Left lobe of liver (tissue), 2 donors: ENCODE data around the gene DCLRE1C. TPM values are rescaled to one million over a fixed set of nuclear protein-coding genes. Genes with fewer than 3 reads are reported as not detected.
"Not testable (repeated sequence)": the region's sequence is repeated elsewhere in the genome, so short reads cannot be mapped to it uniquely, and the experiment has no call there.

Experiments used
- ATAC-seq: fragments of 200-7000 bp; cut with Tn5 transposase; one replicate; pipeline ENCODE4 v1.9.1; 2020; ENCODE audit warnings: mild to moderate bottlenecking, moderate library complexity
- DNase-seq: peaks from one replicate; pipeline ENCODE4 v3.0.0-alpha.2; 2020; ENCODE audit warnings: low spot score
- total RNA-seq: library from RNA; stranded (reverse); gene quantifications from one replicate; pipeline ENCODE4 v1.2.1, GENCODE V29; 2021
- donor health status: DM: no; HTN: no; CAD: no; lungs with moderate emphysema.
- donor health status: DM: no; HTN: yes; CAD: no.

The DCLRE1C gene
- total RNA-seq, 1 donor from 2014 or later: 1.7 TPM

GRCh38 chr10:14947268-14947667 is 6.6 kb downstream of the DCLRE1C start:
- DNase-seq (no peak), ATAC-seq (no peak)

GRCh38 chr10:14945108-14945507 is 8.8 kb downstream of the DCLRE1C start:
- no peak for DNase-seq
- no peak for ATAC-seq

GRCh38 chr10:14942950-14943338 is 11.0 kb downstream of the DCLRE1C start:
- DNase-seq: not testable (repeated sequence)
- peak; percentile 68 for ATAC-seq

- ATAC-seq: peak; percentile 87
These were observed 11.5 kb downstream of the DCLRE1C start for GRCh38 chr10:14942147-14942949.

GRCh38 chr10:14938971-14939370 is 14.9 kb downstream of the DCLRE1C start:
- DNase-seq: not testable (repeated sequence)

More at GRCh38 chr10:14942147-14942949, 11.5 kb downstream of the DCLRE1C start:
- not testable (repeated sequence) for DNase-seq

GRCh38 chr10:14936584-14936983 is 17.3 kb downstream of the DCLRE1C start:
- DNase-seq (no peak), ATAC-seq (no peak)

More at GRCh38 chr10:14938971-14939370, 14.9 kb downstream of the DCLRE1C start:
- ATAC-seq: not testable (repeated sequence)

DNA sequence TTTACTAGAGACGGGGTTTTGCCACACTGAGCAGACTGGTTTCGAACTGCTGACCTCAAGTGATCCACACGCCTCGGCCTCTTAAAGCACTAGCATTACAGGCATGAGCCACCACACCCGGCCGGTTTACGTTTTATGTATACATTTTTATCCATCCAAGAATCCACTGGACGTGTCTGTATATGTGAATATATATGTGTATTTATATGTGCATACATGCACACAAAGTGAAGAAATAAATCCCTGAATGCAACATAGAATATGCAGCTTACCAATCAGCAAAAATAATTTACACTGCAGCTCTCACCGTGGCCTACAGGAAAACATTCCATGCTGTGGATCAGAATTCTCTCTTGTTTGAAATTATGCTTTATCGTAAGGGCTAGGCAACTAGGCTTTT is 23.3 kb downstream of the DCLRE1C start:
- ATAC-seq (no peak), DNase-seq (no peak)

DNA sequence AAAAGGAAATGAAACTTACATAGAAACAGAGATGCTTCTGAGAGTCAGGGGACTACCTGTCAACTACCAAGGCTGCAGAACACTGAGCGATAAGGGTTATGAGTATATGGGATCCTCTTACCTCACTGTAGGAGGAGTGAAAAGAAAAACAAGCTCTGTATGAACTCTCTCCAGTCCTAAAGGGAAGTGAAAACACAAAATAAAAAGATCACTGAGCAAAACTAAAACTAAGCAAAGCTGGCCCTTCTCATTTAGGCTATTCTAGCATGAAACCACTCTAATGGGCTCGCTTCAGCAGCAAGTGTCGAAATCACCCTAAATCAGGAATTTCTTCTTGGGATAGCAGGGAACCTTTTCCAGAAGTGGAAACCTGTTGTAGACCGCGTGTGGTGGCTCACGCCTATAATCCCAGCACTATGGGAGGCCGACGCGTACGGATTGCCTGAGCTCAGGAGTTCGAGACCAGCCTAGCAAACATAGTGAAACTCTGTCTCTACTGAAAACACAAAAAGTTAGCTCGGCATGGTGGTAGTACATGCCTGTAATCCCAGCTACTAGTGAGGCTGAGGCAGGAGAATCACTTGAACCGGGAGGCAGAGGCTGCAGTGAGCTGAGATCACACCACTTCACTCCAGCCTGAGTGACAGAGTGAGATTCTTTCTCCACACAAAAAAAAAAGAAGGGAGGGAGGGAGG is 27.0 kb downstream of the DCLRE1C start:
- ATAC-seq: no peak
- no peak for DNase-seq

- DNase-seq (no peak), ATAC-seq (peak; percentile 78)
These were observed 27.8 kb downstream of the DCLRE1C start for GRCh38 chr10:14926061-14926470.

DNA sequence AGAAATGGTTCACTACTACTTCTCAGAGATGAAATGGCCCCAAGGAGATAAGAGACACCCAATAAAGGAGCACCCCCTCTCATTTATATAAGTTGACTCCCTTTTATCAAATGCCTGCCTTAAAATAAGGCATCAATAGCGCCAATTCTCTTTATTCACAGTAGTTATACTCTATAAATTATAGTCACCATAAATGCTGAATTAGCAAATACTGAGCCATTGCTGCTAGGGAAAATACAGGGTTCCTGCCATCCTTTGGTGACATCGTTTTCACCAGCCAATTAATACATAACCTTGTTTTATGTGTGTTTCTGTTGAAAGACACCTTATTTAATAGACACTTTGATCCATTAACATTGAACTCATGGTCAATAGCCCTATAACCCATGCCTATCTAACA is 28.6 kb downstream of the DCLRE1C start:
- ATAC-seq: no peak
- DNase-seq: no peak

- DNase-seq (no peak), ATAC-seq (no peak)
These were observed 29.9 kb downstream of the DCLRE1C start for GRCh38 chr10:14924013-14924412.

DNA sequence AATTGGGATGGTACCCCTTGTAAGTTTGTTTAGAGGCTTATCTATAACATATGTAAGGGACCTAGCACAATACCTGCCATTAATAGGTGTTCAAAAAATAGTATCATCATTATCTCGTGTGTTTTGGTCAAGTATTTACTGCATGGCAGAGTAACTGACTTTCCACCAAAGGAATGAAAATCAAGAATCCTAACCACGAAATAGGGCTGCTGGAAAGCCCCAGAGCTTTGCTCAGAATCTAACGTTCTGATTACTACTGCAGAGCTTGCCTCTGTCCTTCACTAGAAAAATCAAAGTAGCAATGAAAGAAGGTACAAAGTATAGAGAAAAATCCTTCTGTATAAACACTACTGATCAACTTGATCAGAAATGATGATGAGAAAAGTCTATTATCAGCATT is 34.9 kb downstream of the DCLRE1C start:
- DNase-seq (no peak), ATAC-seq (no peak)

GRCh38 chr10:14917827-14918226 is 36.1 kb downstream of the DCLRE1C start:
- ATAC-seq (no peak), DNase-seq (no peak)

DNA sequence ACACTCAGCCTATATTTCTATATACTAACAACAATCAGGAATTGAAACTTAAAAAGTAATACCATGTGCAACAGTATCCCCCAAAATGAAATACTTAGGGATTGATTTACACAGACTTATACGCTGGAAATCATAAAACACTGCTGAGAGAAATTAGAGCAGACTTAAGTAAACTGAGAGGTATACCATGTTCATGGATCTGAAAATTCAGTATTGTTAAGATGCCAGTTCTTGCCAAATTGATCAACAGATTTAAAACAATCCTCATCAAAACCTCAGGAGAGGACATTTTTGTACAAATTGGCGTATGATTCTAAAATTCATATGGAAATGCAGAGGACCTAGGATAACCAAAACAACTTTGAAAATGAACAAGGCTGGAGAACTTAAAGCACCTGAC is 37.3 kb downstream of the DCLRE1C start:
- ATAC-seq: no peak
- no peak for DNase-seq

DNA sequence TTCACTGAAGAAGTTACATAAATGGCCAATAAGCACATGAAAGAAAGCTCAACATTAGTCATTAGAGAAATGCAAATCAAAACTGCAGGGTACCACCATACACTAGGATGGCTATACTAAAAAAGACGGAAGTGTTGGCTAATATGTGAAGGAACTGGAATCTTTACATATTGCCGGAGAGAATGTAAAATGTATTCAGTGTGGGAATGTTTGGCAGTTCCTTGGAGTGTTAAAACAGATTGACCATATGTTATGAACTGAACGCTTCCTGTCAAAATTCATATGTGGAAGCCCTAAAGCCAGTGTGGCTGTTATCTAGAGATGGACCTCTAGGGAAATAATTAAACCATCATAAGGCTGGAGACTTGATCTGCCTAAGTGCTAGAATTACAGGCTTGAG is 42.1 kb downstream of the DCLRE1C start:
- no peak for ATAC-seq
- DNase-seq: no peak

- ATAC-seq (no peak), DNase-seq (no peak)
These were observed 42.9 kb downstream of the DCLRE1C start for GRCh38 chr10:14910953-14911352.

DNA sequence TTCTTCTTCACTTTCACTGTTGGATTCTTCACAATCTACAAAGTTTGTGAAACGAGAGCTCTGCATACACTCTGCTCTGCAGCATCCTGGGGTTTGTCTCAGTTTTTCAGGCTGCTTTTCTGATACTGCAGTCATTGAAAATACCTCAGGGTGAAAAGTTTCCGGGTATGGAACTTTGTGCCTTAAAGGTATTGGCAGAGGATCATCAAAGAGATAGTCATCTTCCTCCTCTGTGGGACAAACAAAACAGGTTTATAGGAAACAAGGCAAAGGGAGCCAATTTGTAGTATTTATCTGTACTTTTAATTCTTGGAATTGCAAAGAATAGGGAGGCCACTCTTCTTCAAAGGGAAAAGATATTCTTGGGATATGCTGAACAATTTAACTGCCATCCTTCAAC is 44.8 kb downstream of the DCLRE1C start:
- no peak for ATAC-seq
- DNase-seq: no peak

- not testable (repeated sequence) for DNase-seq, ATAC-seq
These were observed 46.3 kb downstream of the DCLRE1C start for GRCh38 chr10:14907591-14907990.

- DNase-seq: no peak
- ATAC-seq: no peak
These were observed 47.1 kb downstream of the DCLRE1C start for GRCh38 chr10:14906765-14907164.

DNA sequence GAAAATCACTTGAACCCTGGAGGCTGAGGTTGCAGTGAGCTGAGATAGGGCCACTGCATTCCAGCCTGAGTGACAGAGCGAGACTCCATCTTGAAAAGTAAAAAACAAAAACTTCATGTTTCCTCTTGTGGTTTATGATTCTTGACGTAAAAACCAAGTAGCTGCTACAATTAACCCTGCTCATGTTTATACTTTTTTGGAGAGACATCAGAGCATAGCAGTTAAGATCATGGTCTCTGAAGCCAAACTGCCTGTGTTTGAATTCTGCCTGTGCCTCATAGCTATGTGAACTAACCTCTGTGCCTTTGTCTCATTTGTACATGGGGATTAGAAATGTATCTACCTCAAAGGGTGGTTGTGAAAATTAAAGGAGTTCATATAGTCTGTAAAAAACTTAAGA is 48.0 kb downstream of the DCLRE1C start:
- DNase-seq (no peak), ATAC-seq (no peak)

GRCh38 chr10:14904864-14905263 is 49.0 kb downstream of the DCLRE1C start:
- no peak for DNase-seq
- no peak for ATAC-seq

- no peak for DNase-seq
- ATAC-seq: peak; percentile 71
These were observed 49.6 kb downstream of the DCLRE1C start for GRCh38 chr10:14904316-14904732.
